ENCODE measurements around the gene TMEM97. TPM values are rescaled to one million over a fixed set of nuclear protein-coding genes. Genes with fewer than 3 reads are reported as not detected.

Gene TMEM97
- total and polyA plus RNA-seq, 7 donors: 3.6 to 25.2 (median 8.6) TPM

DNA sequence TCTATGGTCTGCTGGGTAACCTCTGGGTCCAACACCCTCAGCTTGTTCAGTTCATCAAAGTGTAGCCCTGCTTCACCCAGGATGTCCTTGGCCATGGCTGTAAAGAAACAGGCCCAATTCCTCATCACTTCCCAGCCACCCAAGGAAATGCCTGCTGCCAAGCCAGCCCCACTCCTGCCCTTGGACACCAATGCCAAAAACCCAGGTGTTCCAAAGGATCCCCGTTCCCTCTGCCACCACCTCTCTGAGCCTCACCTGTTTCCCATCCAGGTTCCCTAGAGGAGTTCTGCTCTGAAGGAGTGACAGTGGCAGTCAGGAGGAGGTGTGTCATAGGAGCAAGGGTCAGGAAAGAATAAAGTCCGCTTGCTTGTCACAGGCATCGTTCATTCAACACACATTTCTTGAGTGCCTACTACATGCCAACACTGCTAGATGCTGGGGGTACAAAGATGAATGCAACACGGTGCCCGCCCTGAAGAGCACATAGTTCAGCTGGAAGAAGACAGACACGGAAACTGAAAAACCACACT, 13.0 kb downstream of the TMEM97 start:
- H3K36me3 ChIP-seq: peaks cover 19 to 54% (median 31%) of the 10 kb centered on the region in 4 donors
- H3K4me1 ChIP-seq: peaks cover 0 to 34% (median 29%) of the 10 kb centered on the region in 4 donors
- no peak overlapping the region for H3K4me3 ChIP-seq
- 78 to 90% methylated on average over 6 of the region's 6 CpGs for WGBS, 2 donors
- H3K27me3 ChIP-seq: no peaks in the 10 kb centered on the region
- intact Hi-C loops (cut with DNase I): no loop called here
- no peaks in the 10 kb centered on the region for H3K9me3 ChIP-seq
- no peak overlapping the region for H3K27ac ChIP-seq
- TF ChIP-seq POLR2A (IDR thresholded peaks at IDR 0.05) (no peak), POLR2AphosphoS5 (IDR thresholded peaks at IDR 0.05) (no peak), EP300 (IDR thresholded peaks at IDR 0.05) (no peak)
- TF ChIP-seq, protein P1, sequence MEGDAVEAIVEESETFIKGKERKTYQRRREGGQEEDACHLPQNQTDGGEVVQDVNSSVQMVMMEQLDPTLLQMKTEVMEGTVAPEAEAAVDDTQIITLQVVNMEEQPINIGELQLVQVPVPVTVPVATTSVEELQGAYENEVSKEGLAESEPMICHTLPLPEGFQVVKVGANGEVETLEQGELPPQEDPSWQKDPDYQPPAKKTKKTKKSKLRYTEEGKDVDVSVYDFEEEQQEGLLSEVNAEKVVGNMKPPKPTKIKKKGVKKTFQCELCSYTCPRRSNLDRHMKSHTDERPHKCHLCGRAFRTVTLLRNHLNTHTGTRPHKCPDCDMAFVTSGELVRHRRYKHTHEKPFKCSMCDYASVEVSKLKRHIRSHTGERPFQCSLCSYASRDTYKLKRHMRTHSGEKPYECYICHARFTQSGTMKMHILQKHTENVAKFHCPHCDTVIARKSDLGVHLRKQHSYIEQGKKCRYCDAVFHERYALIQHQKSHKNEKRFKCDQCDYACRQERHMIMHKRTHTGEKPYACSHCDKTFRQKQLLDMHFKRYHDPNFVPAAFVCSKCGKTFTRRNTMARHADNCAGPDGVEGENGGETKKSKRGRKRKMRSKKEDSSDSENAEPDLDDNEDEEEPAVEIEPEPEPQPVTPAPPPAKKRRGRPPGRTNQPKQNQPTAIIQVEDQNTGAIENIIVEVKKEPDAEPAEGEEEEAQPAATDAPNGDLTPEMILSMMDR (IDR thresholded peaks at IDR 0.05): no peak
- DNase-seq: peak; percentile 15

DNA sequence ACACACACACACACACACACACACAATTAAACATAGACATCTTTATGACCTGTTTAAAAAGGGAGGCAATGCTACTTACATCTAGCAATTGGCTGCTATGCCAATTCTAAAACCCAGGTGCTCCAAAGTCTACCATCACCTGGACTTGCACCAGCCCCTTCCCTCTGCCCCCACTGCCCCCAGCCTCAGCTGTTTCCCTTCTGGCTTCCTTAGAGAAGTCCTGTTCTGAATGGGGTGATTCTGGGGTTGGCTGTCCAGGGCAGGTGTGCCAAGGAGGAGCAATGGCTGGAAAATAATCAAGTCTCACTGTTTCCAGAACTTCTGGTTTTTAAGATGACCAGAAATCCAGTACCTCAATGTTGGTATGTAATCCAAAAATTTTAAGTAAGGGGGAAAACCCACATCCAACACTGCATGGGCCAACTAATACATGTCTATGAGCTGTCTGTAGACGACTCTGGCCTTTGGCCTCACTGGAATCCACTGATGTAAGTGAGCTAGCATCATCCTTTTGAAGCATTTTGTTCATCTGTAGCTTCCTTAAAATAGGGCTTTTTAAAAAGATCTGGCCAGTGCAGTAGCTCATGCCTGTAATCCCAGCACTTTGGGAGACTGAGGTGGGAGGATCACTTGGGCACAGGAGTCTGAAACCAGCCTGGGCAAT, 14.2 kb downstream of the TMEM97 start:
- Histone ChIP-seq H3K4me3 (no peak overlapping the region), H3K4me1 (peaks cover 0 to 44% (median 41%) of the 10 kb centered on the region in 4 donors), H3K36me3 (peaks cover 19 to 41% (median 29%) of the 10 kb centered on the region in 4 donors), H3K27me3 (no peaks in the 10 kb centered on the region), H3K9me3 (no peaks in the 10 kb centered on the region), H3K27ac (no peak overlapping the region)
- DNase-seq: peak; percentile 55
- intact Hi-C loops (cut with DNase I): no loop called here
- TF ChIP-seq POLR2A (IDR thresholded peaks at IDR 0.05) (no peak), POLR2AphosphoS5 (IDR thresholded peaks at IDR 0.05) (no peak), EP300 (IDR thresholded peaks at IDR 0.05) (no peak)
- TF ChIP-seq, protein P1 (IDR thresholded peaks at IDR 0.05): no peak
- 71 to 75% methylated on average over 1 of the region's 1 CpG for WGBS, 2 donors

DNA sequence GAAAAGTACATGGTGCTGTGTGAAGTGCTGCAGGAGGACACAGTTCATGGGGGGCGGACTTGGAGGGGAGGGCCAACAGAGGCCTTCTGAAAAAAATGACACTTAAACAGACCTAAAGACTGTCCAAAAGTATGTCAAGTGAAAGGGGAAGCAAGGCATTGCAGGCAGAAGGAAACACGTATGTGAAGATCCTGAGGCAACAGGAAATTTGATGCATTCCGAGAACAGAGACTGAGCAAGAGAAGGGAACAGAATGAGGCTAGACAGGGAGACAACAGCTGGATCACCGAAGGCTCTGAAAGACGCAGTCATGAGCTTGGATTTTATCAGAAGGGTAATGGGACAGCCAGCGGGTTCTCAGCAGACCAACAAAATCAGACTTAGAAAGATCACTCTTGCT, 15.2 kb downstream of the TMEM97 start:
- TF ChIP-seq, protein P1 (IDR thresholded peaks at IDR 0.05): no peak
- no peak for TF ChIP-seq POLR2AphosphoS5 (IDR thresholded peaks at IDR 0.05)
- TF ChIP-seq EP300 (IDR thresholded peaks at IDR 0.05): no peak
- no peak for TF ChIP-seq POLR2A (IDR thresholded peaks at IDR 0.05)
- H3K4me3 ChIP-seq: peak overlapping the region; percentile 72 to 99 (median 81)
- WGBS, 2 donors: 64 to 69% methylated on average over 6 of the region's 6 CpGs
- intact Hi-C loops (cut with DNase I): loop anchor here (2.0 kb wide), 1 partner anchor 15 kb away; the partner anchor contains the start of gene TMEM97
- no peaks in the 10 kb centered on the region for H3K9me3 ChIP-seq
- DNase-seq: peak; percentile 15
- H3K36me3 ChIP-seq: peaks cover 16 to 32% (median 24%) of the 10 kb centered on the region in 4 donors
- peak overlapping the region in 2 of 4 donors; percentile 93 to 95 for H3K27ac ChIP-seq
- H3K27me3 ChIP-seq: no peaks in the 10 kb centered on the region
- H3K4me1 ChIP-seq: peaks cover 0 to 48% (median 41%) of the 10 kb centered on the region in 4 donors

GRCh38 chr17:28334666-28335200, 15.7 kb downstream of the TMEM97 start:
- H3K4me1 ChIP-seq: peaks cover 0 to 48% (median 41%) of the 10 kb centered on the region in 4 donors
- peak; percentile 47 for DNase-seq

More at GRCh38 chr17:28334666-28335200, 15.7 kb downstream of the TMEM97 start:
- TF ChIP-seq, protein P1 (IDR thresholded peaks at IDR 0.05): no peak
- no peak for TF ChIP-seq POLR2AphosphoS5 (IDR thresholded peaks at IDR 0.05)
- no peak for TF ChIP-seq EP300 (IDR thresholded peaks at IDR 0.05)
- no peak for TF ChIP-seq POLR2A (IDR thresholded peaks at IDR 0.05)
- Histone ChIP-seq H3K36me3 (peaks cover 12 to 29% (median 23%) of the 10 kb centered on the region in 4 donors), H3K27ac (peak overlapping the region; percentile 85 to 95 (median 93)), H3K27me3 (no peaks in the 10 kb centered on the region), H3K4me3 (peak overlapping the region; percentile 72 to 99 (median 81)), H3K9me3 (no peaks in the 10 kb centered on the region)
- intact Hi-C loops (cut with DNase I): loop anchor here (1.0 to 5.0 kb wide), 3 partner anchors 16 to 618 kb away; partner anchors contain the start of genes PHF12, POLDIP2 and TMEM97
- 6 to 11% methylated on average over 18 of the region's 18 CpGs for WGBS, 2 donors
